Activated CD8-positive, alpha-beta T cell treated with anti-CD3 and anti-CD28 coated beads for 36 hours (primary cell): ENCODE measurements around the gene EFCAB8. TPM values are rescaled to one million over a fixed set of nuclear protein-coding genes. Genes with fewer than 3 reads are reported as not detected.

Source experiments
- ATAC-seq: fragments of 200-7000 bp; cut with Tn5 transposase; one replicate; pipeline ENCODE4 v1.10.0; 2021; ENCODE audit warnings: mild to moderate bottlenecking, moderate library complexity
- CTCF ChIA-PET: fragments of 350-600 bp; sonication (Branson Sonifier 250); formaldehyde crosslinking; loops from one replicate; lab custom pipeline; 2021; ENCODE audit warnings: antibody characterized with exemption; lab: Charles Lee
- POLR2A ChIA-PET: fragments of 350-600 bp; sonication (Branson Sonifier 250); formaldehyde crosslinking; loops from one replicate; lab custom pipeline; 2021; ENCODE audit warnings: antibody characterized with exemption; lab: Charles Lee
- DNase-seq: peaks from one replicate; pipeline ENCODE4 v3.0.0-alpha.2; 2020
- H3K27ac Mint-ChIP-seq: one replicate; pipeline ENCODE4 v1.8.0; 2021; ENCODE audit warnings: mild to moderate bottlenecking, mixed read lengths
- H3K27me3 Mint-ChIP-seq: one replicate; pipeline ENCODE4 v1.8.0; 2021; ENCODE audit warnings: mixed read lengths
- H3K36me3 Mint-ChIP-seq: one replicate; pipeline ENCODE4 v1.8.0; 2021; ENCODE audit warnings: low read depth, mixed read lengths
- H3K4me1 Mint-ChIP-seq: one replicate; pipeline ENCODE4 v1.8.0; 2021; ENCODE audit warnings: low read depth, mixed read lengths
- H3K4me3 Mint-ChIP-seq: one replicate; pipeline ENCODE4 v1.8.0; 2021; ENCODE audit warnings: mild to moderate bottlenecking, moderate library complexity, mixed read lengths
- H3K9me3 Mint-ChIP-seq: one replicate; pipeline ENCODE4 v1.8.0; 2021; ENCODE audit warnings: mixed read lengths
- intact Hi-C: fragments of 100-400 bp; cut with micrococcal nuclease; formaldehyde crosslinking; loops from one replicate; pipeline ENCODE4 v1.10.0; 2022
- total RNA-seq, 2 experiments: library from RNA; stranded (reverse); gene quantifications; one replicate each; pipeline ENCODE4 v1.2.3, GENCODE V29; 2021
- TF ChIP-seq, protein P1 (sequence below): fragments of 200-600 bp; IDR thresholded peaks from one replicate; pipeline ENCODE4 v1.8.0; 2022; ENCODE audit warnings: antibody characterized with exemption, mild to moderate bottlenecking

Gene EFCAB8
- total RNA-seq, 2 experiments from 2014 or later = 0.89 to 0.92 TPM

DNA sequence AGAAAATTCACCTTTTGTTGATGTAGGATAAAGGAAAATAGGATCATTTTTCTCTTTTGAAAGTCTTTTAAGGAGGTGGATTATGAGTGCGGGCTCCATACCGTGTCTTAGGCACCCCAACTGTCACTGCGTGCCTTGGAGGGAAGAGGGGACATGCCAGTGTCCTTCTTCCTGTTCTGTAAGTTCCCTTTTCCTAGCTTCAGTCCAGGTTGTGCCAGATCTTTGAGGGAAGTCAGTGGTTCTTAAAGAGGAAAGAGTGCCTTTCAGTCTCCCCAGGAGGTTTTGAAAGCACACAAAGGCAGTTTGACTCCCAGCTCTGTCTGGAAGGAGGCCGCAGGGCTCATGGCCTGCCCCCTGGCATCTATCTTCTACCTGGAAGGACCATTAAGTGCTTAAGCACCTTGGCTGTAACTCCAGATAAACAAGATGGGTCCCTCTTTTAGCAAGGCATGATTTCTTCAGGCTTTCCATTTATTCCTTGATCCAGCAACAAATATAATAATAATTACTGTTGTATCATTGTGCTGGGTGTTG is 13.0 kb downstream of the EFCAB8 start:
- CTCF ChIA-PET = no interaction called here
- no peak for ATAC-seq
- POLR2A ChIA-PET = no interaction called here

DNA sequence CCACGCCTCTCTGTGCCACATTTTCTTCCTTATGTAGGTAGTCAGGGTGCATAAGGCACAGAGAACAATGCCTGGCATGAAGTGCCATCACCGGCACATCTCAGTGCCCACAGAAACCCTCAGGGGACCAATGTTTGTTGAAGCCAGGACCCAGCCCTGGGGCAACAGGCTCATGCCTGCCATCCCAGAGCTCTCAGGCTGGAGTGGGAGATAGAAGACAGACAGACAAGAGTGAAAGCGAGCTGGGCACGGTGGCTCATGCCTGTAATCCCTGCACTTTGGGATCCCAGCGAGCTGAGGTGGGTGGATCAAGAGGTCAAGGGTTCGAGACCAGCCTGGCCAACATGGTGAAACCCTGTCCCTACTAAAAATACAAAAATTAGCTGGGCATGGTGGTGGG is 13.5 kb downstream of the EFCAB8 start:
- ATAC-seq = no peak
- TF ChIP-seq, protein P1, sequence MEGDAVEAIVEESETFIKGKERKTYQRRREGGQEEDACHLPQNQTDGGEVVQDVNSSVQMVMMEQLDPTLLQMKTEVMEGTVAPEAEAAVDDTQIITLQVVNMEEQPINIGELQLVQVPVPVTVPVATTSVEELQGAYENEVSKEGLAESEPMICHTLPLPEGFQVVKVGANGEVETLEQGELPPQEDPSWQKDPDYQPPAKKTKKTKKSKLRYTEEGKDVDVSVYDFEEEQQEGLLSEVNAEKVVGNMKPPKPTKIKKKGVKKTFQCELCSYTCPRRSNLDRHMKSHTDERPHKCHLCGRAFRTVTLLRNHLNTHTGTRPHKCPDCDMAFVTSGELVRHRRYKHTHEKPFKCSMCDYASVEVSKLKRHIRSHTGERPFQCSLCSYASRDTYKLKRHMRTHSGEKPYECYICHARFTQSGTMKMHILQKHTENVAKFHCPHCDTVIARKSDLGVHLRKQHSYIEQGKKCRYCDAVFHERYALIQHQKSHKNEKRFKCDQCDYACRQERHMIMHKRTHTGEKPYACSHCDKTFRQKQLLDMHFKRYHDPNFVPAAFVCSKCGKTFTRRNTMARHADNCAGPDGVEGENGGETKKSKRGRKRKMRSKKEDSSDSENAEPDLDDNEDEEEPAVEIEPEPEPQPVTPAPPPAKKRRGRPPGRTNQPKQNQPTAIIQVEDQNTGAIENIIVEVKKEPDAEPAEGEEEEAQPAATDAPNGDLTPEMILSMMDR = no peak
- intact Hi-C loops = no loop called here
- no peaks in the 10 kb centered on the region for H3K36me3 Mint-ChIP-seq
- DNase-seq = no peak
- H3K9me3 Mint-ChIP-seq = no peaks in the 10 kb centered on the region
- CTCF ChIA-PET = no interaction called here
- H3K4me3 Mint-ChIP-seq = no peak overlapping the region
- POLR2A ChIA-PET = no interaction called here
- H3K27ac Mint-ChIP-seq = no peak overlapping the region
- no peaks in the 10 kb centered on the region for H3K4me1 Mint-ChIP-seq
- H3K27me3 Mint-ChIP-seq = no peaks in the 10 kb centered on the region

More for the DNA sequence above, 13.0 kb downstream of the EFCAB8 start:
- H3K27ac Mint-ChIP-seq = no peak overlapping the region
- H3K4me3 Mint-ChIP-seq = no peak overlapping the region
- H3K36me3 Mint-ChIP-seq = no peaks in the 10 kb centered on the region
- H3K27me3 Mint-ChIP-seq = no peaks in the 10 kb centered on the region
- no peak for DNase-seq
- H3K9me3 Mint-ChIP-seq = no peaks in the 10 kb centered on the region
- intact Hi-C loops = no loop called here
- TF ChIP-seq, protein P1 = no peak
- no peaks in the 10 kb centered on the region for H3K4me1 Mint-ChIP-seq

- Mint-ChIP-seq H3K27me3 (no peaks in the 10 kb centered on the region), H3K9me3 (no peaks in the 10 kb centered on the region), H3K4me1 (no peaks in the 10 kb centered on the region), H3K27ac (no peak overlapping the region), H3K4me3 (no peak overlapping the region), H3K36me3 (no peaks in the 10 kb centered on the region)
- no peak for DNase-seq
- ChIA-PET CTCF (no interaction called here), POLR2A (no interaction called here)
- TF ChIP-seq, protein P1 = no peak
- ATAC-seq = no peak
- intact Hi-C loops = no loop called here
Measured at GRCh38 chr20:32875673-32876072, 16.9 kb downstream of the EFCAB8 start.

- CTCF ChIA-PET = no interaction called here
- Mint-ChIP-seq H3K4me3 (no peak overlapping the region), H3K9me3 (no peaks in the 10 kb centered on the region), H3K27ac (no peak overlapping the region), H3K4me1 (no peaks in the 10 kb centered on the region), H3K36me3 (no peaks in the 10 kb centered on the region), H3K27me3 (no peaks in the 10 kb centered on the region)
- POLR2A ChIA-PET = no interaction called here
- intact Hi-C loops = no loop called here
- no peak for DNase-seq
- TF ChIP-seq, protein P1 = no peak
- ATAC-seq = no peak
Measured at GRCh38 chr20:32877507-32877906, 18.8 kb downstream of the EFCAB8 start.

- ChIA-PET CTCF (no interaction called here), POLR2A (no interaction called here)
- H3K27me3 Mint-ChIP-seq = no peaks in the 10 kb centered on the region
- H3K4me1 Mint-ChIP-seq = no peaks in the 10 kb centered on the region
- H3K4me3 Mint-ChIP-seq = no peak overlapping the region
- no peaks in the 10 kb centered on the region for H3K9me3 Mint-ChIP-seq
- no peak for ATAC-seq
- intact Hi-C loops = no loop called here
- no peaks in the 10 kb centered on the region for H3K36me3 Mint-ChIP-seq
- DNase-seq = no peak
- TF ChIP-seq, protein P1 = no peak
- H3K27ac Mint-ChIP-seq = no peak overlapping the region
Measured at GRCh38 chr20:32878820-32879219, 20.1 kb downstream of the EFCAB8 start.
